Mesothelial cell of epicardium (in vitro differentiated cells): ENCODE measurements around the gene SPPL3. TPM values are rescaled to one million over a fixed set of nuclear protein-coding genes. Genes with fewer than 3 reads are reported as not detected.
"Not testable (repeated sequence)": the region's sequence is repeated elsewhere in the genome, so short reads cannot be mapped to it uniquely, and the experiment has no call there.

ENCODE experiments used
- DNase-seq, 2 experiments: peaks; one replicate each; pipeline ENCODE4 v3.0.0; 2021; ENCODE audit warnings: low spot score in 2 of 2; ENCODE audit not compliant: unreplicated experiment in 2 of 2
- H3K27ac Mint-ChIP-seq: 2 replicates; pipeline ENCODE4 v1.8.0; 2021; ENCODE audit warnings: mixed read lengths
- H3K27me3 Mint-ChIP-seq: 2 replicates; pipeline ENCODE4 v1.8.0; 2021; ENCODE audit warnings: low read depth, mixed read lengths
- H3K36me3 Mint-ChIP-seq: 2 replicates; pipeline ENCODE4 v1.8.0; 2021; ENCODE audit warnings: mixed read lengths
- H3K4me1 Mint-ChIP-seq: 2 replicates; pipeline ENCODE4 v1.8.0; 2021; ENCODE audit warnings: mixed read lengths
- H3K4me3 Mint-ChIP-seq: 2 replicates; pipeline ENCODE4 v1.8.0; 2021; ENCODE audit warnings: mild to moderate bottlenecking, moderate library complexity, mixed read lengths
- H3K9me3 Mint-ChIP-seq: 2 replicates; pipeline ENCODE4 v1.8.0; 2021; ENCODE audit warnings: mixed read lengths
- CTCF ChIP-seq: fragments of 200-600 bp; sonication (generic); IDR thresholded peaks from one replicate; pipeline ENCODE4 v1.5.0; 2021; ENCODE audit warnings: antibody characterized with exemption; ENCODE audit not compliant: unreplicated experiment
- total RNA-seq: library from RNA; stranded (reverse); gene quantifications from 3 replicates; pipeline ENCODE4 v1.2.1, GENCODE V29; 2021

The SPPL3 gene
- total RNA-seq, 1 donor from 2014 or later = 79.8 TPM

GRCh38 chr12:120734210-120734609 lies 169.9 kb downstream of the SPPL3 start:
- TF ChIP-seq CTCF = no peak
- no peak for DNase-seq
- H3K27me3 Mint-ChIP-seq = no peaks in the 10 kb centered on the region
- peaks cover 23% of the 10 kb centered on the region for H3K36me3 Mint-ChIP-seq
- no peaks in the 10 kb centered on the region for H3K4me1 Mint-ChIP-seq
- peak overlapping the region; percentile 2 for H3K27ac Mint-ChIP-seq
- H3K9me3 Mint-ChIP-seq = no peaks in the 10 kb centered on the region
- H3K4me3 Mint-ChIP-seq = no peak overlapping the region

GRCh38 chr12:120733574-120733973 lies 170.6 kb downstream of the SPPL3 start:
- H3K27ac Mint-ChIP-seq = no peak overlapping the region
- H3K27me3 Mint-ChIP-seq = no peaks in the 10 kb centered on the region
- H3K9me3 Mint-ChIP-seq = no peaks in the 10 kb centered on the region
- no peak for DNase-seq
- no peak overlapping the region for H3K4me3 Mint-ChIP-seq
- H3K36me3 Mint-ChIP-seq = peaks cover 23% of the 10 kb centered on the region
- no peaks in the 10 kb centered on the region for H3K4me1 Mint-ChIP-seq
- no peak for TF ChIP-seq CTCF

DNA sequence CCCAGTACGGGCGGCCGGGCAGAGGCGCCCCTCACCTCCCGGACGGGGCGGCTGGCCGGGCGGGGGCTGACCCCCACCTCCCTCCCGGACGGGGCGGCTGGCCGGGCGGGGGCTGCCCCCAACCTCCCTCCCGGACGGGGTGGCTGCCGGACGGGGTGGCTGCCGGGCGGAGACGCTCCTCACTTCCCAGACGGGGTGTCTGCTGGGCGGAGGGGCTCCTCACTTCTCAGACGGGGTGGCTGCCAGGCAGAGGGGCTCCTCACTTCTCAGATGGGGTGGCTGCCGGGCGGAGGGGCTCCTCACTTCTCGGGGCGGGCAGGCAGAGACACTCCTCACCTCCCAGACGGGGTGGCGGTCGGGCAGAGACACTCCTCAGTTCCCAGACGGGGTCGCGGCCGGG lies 172.0 kb downstream of the SPPL3 start:
- H3K4me1 Mint-ChIP-seq, H3K9me3 Mint-ChIP-seq, DNase-seq, H3K27me3 Mint-ChIP-seq, H3K4me3 Mint-ChIP-seq, H3K27ac Mint-ChIP-seq: not testable (repeated sequence)
- peaks cover 27% of the 10 kb centered on the region for H3K36me3 Mint-ChIP-seq

- peaks cover 15% of the 10 kb centered on the region for H3K4me1 Mint-ChIP-seq
- H3K9me3 Mint-ChIP-seq = no peaks in the 10 kb centered on the region
- no peak overlapping the region for H3K27ac Mint-ChIP-seq
- H3K4me3 Mint-ChIP-seq = peak overlapping the region; percentile 84
- peaks cover 32% of the 10 kb centered on the region for H3K36me3 Mint-ChIP-seq
- no peaks in the 10 kb centered on the region for H3K27me3 Mint-ChIP-seq
- TF ChIP-seq CTCF = no peak
- no peak for DNase-seq
These were observed 177.2 kb downstream of the SPPL3 start for GRCh38 chr12:120726961-120727360.

DNA sequence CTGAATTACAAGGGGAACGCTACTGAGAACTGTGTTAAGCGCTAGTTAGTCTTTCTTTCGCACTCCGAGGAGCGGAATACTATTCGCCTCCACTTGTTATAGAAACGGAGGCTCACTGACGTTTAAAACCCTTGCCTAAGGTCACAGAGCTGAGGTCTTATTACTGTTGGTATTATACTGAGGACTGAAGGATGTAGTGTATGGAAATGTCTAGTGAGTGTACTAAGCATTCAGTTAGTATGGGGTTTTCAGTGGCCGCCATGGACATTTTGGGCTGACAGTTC lies 177.7 kb downstream of the SPPL3 start:
- peaks cover 15% of the 10 kb centered on the region for H3K4me1 Mint-ChIP-seq
- TF ChIP-seq CTCF = no peak
- H3K36me3 Mint-ChIP-seq = peaks cover 30% of the 10 kb centered on the region
- DNase-seq = no peak
- no peaks in the 10 kb centered on the region for H3K9me3 Mint-ChIP-seq
- H3K27me3 Mint-ChIP-seq = no peaks in the 10 kb centered on the region
- peak overlapping the region; percentile 84 for H3K4me3 Mint-ChIP-seq
- peak overlapping the region; percentile 78 for H3K27ac Mint-ChIP-seq

- no peak for TF ChIP-seq CTCF
These were observed 178.3 kb downstream of the SPPL3 start, which contains the start of gene ACADS for GRCh38 chr12:120725659-120726509. TSS of gene ACADS (plus strand) at chr12:120725826. CDS start at chr12:120725886, 60 bp downstream.

More at GRCh38 chr12:120725659-120726509, 178.3 kb downstream of the SPPL3 start, which contains the start of gene ACADS:
- peak within 1 kb of the TSS; percentile 80 for H3K27ac Mint-ChIP-seq
- no peaks in the 10 kb centered on the region for H3K9me3 Mint-ChIP-seq
- H3K4me3 Mint-ChIP-seq = peak within 1 kb of the TSS; percentile 84
- peak; percentile 70 to 84 for DNase-seq
- H3K4me1 Mint-ChIP-seq = peaks cover 15% of the 10 kb centered on the region
- H3K27me3 Mint-ChIP-seq = no peaks in the 10 kb centered on the region
- peaks cover 34% of the 10 kb centered on the region for H3K36me3 Mint-ChIP-seq
